Activated T-cell treated with anti-CD3 and anti-CD28 coated beads for 4 hours (primary cell): ENCODE results near the gene TAPBPL.
"Not testable (repeated sequence)": the region's sequence is repeated elsewhere in the genome, so short reads cannot be mapped to it uniquely, and the experiment has no call there.

Source experiments
- DNase-seq: peaks from one replicate; pipeline ENCODE4 v3.0.0-alpha.2; 2020

TAPBPL gene

GRCh38 chr12:6451348-6452244 is at the start of gene TAPBPL:
TAPBPL (plus strand) TSS chr12:6452042; CDS start chr12:6452249, 207 bp downstream.
- peak; percentile 68 for DNase-seq

GRCh38 chr12:6404390-6404789 is 47.5 kb upstream of the TAPBPL start:
- no peak for DNase-seq

GRCh38 chr12:6405963-6406362 is 45.9 kb upstream of the TAPBPL start:
- DNase-seq = no peak

- no peak for DNase-seq
These were observed 44.4 kb upstream of the TAPBPL start for GRCh38 chr12:6407236-6407954.

- no peak for DNase-seq
These were observed 35.2 kb upstream of the TAPBPL start for GRCh38 chr12:6416596-6416995.

GRCh38 chr12:6418796-6419195 is 33.0 kb upstream of the TAPBPL start:
- DNase-seq = no peak

GRCh38 chr12:6420364-6420763 is 31.5 kb upstream of the TAPBPL start:
- no peak for DNase-seq

- peak; percentile 59 for DNase-seq
These were observed 28.4 kb upstream of the TAPBPL start for GRCh38 chr12:6423267-6424007.

GRCh38 chr12:6424008-6424347 is 27.9 kb upstream of the TAPBPL start:
- DNase-seq = no peak

GRCh38 chr12:6424866-6425265 is 27.0 kb upstream of the TAPBPL start:
- DNase-seq = no peak

- DNase-seq = no peak
These were observed 26.0 kb upstream of the TAPBPL start for GRCh38 chr12:6425590-6426531.

GRCh38 chr12:6426882-6427671 is 24.8 kb upstream of the TAPBPL start:
- peak; percentile 93 for DNase-seq

- DNase-seq = not testable (repeated sequence)
These were observed 24.0 kb upstream of the TAPBPL start for GRCh38 chr12:6427796-6428195.

- DNase-seq = no peak
These were observed 23.5 kb upstream of the TAPBPL start for GRCh38 chr12:6428326-6428725.

- DNase-seq = peak; percentile 53
These were observed 21.5 kb upstream of the TAPBPL start for GRCh38 chr12:6430124-6430989.

- DNase-seq = no peak
These were observed 18.9 kb upstream of the TAPBPL start for GRCh38 chr12:6432991-6433390.

GRCh38 chr12:6434205-6435140 is 17.4 kb upstream of the TAPBPL start:
- no peak for DNase-seq

GRCh38 chr12:6435961-6436715 is 15.7 kb upstream of the TAPBPL start:
- DNase-seq = no peak
